ENCODE measurements around the gene ZBTB45.

ZBTB45 gene

DNA sequence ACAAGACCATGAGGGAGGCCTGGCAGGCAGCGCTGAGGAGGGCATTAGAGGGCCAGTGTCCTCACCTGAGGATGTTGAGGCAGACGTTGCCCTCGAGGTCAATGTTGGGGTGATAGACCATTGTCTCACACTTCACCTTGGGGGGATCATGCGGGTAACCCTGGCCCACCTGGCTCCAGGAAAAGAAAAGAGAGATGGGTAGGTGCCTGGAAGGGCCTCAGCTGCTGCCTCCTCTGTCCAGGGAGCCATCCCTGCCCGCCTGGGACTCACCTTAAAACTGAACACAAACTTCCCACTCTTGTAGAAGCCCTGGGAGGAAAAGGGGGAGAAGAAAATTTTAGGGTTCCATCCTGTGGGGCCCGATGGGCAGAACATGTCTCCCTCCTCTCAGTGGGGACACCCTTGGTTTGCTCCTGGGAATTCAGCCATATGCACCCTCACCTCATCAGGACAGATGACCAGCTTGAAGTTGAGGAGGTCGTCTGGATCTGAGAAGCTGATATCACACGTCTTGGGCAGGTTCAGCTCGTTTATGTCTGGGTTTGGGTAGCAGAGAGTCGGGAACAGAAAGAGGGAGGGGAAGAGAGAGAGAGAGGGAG lies 37.1 kb upstream of the ZBTB45 start:
- TF ChIP-seq POLR2AphosphoS5 (IDR thresholded peaks at IDR 0.05; ENCODE audit: low read depth, low read length) = no peak

GRCh38 chr19:58555920-58556621 lies 36.5 kb upstream of the ZBTB45 start:
- TF ChIP-seq FOXP2 (optimal IDR thresholded peaks at IDR 0.05; ENCODE audit: borderline replicate concordance, extremely low read depth, extremely low read length, insufficient read depth) = no peak
- no peak for TF ChIP-seq SIN3A (IDR thresholded peaks at IDR 0.05; ENCODE audit: borderline replicate concordance, insufficient read depth, low read length)

DNA sequence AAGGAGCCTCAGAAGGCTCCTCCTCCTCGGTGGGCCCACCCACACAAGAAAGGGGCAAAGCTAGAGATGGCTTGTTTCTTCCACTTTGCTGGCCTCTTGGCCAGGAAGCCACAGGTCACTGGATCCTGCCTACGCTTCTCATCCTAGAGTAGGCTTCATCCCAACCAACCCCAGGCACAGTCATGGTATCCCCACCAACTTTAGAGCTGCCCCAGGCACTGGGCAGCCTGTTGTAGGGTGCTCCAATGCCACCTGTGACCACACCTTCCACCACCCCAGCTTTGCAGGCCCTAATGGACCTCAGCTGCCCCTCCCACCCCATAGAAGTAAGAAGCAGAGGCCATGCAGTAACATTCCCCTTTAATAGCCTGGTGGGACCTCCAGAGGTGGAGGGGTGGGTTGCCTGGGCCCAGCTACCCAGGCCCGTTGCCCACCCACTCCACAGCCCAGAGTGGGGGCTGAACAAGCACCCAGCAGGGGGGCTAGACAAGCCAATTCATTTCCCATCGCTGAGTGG lies 35.8 kb upstream of the ZBTB45 start:
- TF ChIP-seq SIN3A (IDR thresholded peaks at IDR 0.05; ENCODE audit: borderline replicate concordance, insufficient read depth, low read length) (no peak), TAF1 (IDR thresholded peaks at IDR 0.05; ENCODE audit: borderline replicate concordance, insufficient read depth, low read length) (no peak), POLR2AphosphoS5 (IDR thresholded peaks at IDR 0.05; ENCODE audit: low read depth, low read length) (no peak), FOXP2 (optimal IDR thresholded peaks at IDR 0.05; ENCODE audit: borderline replicate concordance, extremely low read depth, extremely low read length, insufficient read depth) (no peak)
- TF ChIP-seq, protein P1, sequence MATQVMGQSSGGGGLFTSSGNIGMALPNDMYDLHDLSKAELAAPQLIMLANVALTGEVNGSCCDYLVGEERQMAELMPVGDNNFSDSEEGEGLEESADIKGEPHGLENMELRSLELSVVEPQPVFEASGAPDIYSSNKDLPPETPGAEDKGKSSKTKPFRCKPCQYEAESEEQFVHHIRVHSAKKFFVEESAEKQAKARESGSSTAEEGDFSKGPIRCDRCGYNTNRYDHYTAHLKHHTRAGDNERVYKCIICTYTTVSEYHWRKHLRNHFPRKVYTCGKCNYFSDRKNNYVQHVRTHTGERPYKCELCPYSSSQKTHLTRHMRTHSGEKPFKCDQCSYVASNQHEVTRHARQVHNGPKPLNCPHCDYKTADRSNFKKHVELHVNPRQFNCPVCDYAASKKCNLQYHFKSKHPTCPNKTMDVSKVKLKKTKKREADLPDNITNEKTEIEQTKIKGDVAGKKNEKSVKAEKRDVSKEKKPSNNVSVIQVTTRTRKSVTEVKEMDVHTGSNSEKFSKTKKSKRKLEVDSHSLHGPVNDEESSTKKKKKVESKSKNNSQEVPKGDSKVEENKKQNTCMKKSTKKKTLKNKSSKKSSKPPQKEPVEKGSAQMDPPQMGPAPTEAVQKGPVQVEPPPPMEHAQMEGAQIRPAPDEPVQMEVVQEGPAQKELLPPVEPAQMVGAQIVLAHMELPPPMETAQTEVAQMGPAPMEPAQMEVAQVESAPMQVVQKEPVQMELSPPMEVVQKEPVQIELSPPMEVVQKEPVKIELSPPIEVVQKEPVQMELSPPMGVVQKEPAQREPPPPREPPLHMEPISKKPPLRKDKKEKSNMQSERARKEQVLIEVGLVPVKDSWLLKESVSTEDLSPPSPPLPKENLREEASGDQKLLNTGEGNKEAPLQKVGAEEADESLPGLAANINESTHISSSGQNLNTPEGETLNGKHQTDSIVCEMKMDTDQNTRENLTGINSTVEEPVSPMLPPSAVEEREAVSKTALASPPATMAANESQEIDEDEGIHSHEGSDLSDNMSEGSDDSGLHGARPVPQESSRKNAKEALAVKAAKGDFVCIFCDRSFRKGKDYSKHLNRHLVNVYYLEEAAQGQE (IDR thresholded peaks at IDR 0.05; ENCODE audit: insufficient read depth in 1 of 2, low read depth in 2 of 2, low read length in 2 of 2) = no peak

GRCh38 chr19:58554494-58555368 lies 35.1 kb upstream of the ZBTB45 start, which contains the start of gene CHMP2A:
TSS of gene CHMP2A (minus strand) at chr19:58555105. CDS start at chr19:58554212, 893 bp downstream.
- TF ChIP-seq, protein P1 (IDR thresholded peaks at IDR 0.05; ENCODE audit: insufficient read depth in 1 of 2, low read depth in 2 of 2, low read length in 2 of 2) = no peak; a peak in 1 of 4 replicates
- TF ChIP-seq FOXP2 (optimal IDR thresholded peaks at IDR 0.05; ENCODE audit: borderline replicate concordance, extremely low read depth, extremely low read length, insufficient read depth) (peak; percentile 79), POLR2AphosphoS5 (IDR thresholded peaks at IDR 0.05; ENCODE audit: low read depth, low read length) (peak; percentile 97), TAF1 (IDR thresholded peaks at IDR 0.05; ENCODE audit: borderline replicate concordance, insufficient read depth, low read length) (peak; percentile 61), SIN3A (IDR thresholded peaks at IDR 0.05; ENCODE audit: borderline replicate concordance, insufficient read depth, low read length) (peak; percentile 61; the same call in 1 of the 2 replicates)

GRCh38 chr19:58553799-58554493 lies 34.3 kb upstream of the ZBTB45 start:
- TF ChIP-seq POLR2AphosphoS5 (IDR thresholded peaks at IDR 0.05; ENCODE audit: low read depth, low read length) (no peak; the same call in 1 of the 2 replicates), FOXP2 (optimal IDR thresholded peaks at IDR 0.05; ENCODE audit: borderline replicate concordance, extremely low read depth, extremely low read length, insufficient read depth) (no peak), TAF1 (IDR thresholded peaks at IDR 0.05; ENCODE audit: borderline replicate concordance, insufficient read depth, low read length) (no peak), SIN3A (IDR thresholded peaks at IDR 0.05; ENCODE audit: borderline replicate concordance, insufficient read depth, low read length) (no peak)
- TF ChIP-seq, protein P1 (IDR thresholded peaks at IDR 0.05; ENCODE audit: insufficient read depth in 1 of 2, low read depth in 2 of 2, low read length in 2 of 2) = no peak
